Measurements from ENCODE around the gene NOCT.
"Not testable (repeated sequence)": the region's sequence is repeated elsewhere in the genome, so short reads cannot be mapped to it uniquely, and the experiment has no call there.

NOCT gene

GRCh38 chr4:139053909-139054308, 38.3 kb downstream of the NOCT start:
- no peak for DNase-seq

GRCh38 chr4:139054791-139055505, 39.4 kb downstream of the NOCT start:
- no peak for DNase-seq

DNA sequence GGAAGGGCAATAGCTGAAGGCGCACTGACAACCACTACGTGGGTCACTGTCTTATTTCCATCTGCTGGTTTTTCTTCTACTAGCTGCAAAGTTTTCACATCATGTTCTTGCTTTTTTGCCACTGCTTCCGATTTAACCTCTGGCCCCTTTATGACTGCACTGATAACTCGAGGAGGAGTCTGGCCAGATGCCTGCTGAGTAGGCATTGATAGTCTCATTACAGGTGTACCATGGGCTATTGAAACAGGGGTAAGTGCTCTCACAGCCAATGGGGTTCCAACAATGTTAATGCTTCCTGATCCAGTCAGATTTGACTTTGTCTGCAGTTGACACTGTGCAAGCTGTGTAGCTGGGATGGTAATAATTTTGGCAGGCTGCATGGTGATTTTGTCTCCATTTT, 43.4 kb downstream of the NOCT start:
- DNase-seq: not testable (repeated sequence)

GRCh38 chr4:139060591-139060990, 45.0 kb downstream of the NOCT start:
- no peak for DNase-seq

- DNase-seq: no peak
Measured at GRCh38 chr4:139076016-139076744, 60.6 kb downstream of the NOCT start.

GRCh38 chr4:139077567-139078355, 62.2 kb downstream of the NOCT start:
- no peak for DNase-seq

DNA sequence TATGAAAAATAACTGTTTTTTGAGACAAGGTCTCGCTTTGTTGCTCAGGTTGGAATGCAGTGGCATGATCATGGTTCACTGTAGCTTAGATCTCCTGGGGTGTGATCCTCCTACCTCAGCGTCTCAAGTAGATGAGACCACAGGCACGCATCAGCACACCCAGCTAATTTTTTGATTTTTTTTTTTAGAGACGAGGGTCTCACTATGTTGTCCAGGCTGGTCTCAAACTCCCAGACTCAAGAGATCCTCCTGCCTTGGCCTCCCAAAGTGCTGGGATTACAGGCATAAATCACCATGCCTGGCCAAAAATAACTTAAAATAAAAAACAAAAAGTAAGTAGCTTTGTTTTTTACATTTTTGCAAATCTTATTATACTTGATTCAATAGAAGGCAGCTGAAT, 63.3 kb downstream of the NOCT start:
- DNase-seq: no peak

DNA sequence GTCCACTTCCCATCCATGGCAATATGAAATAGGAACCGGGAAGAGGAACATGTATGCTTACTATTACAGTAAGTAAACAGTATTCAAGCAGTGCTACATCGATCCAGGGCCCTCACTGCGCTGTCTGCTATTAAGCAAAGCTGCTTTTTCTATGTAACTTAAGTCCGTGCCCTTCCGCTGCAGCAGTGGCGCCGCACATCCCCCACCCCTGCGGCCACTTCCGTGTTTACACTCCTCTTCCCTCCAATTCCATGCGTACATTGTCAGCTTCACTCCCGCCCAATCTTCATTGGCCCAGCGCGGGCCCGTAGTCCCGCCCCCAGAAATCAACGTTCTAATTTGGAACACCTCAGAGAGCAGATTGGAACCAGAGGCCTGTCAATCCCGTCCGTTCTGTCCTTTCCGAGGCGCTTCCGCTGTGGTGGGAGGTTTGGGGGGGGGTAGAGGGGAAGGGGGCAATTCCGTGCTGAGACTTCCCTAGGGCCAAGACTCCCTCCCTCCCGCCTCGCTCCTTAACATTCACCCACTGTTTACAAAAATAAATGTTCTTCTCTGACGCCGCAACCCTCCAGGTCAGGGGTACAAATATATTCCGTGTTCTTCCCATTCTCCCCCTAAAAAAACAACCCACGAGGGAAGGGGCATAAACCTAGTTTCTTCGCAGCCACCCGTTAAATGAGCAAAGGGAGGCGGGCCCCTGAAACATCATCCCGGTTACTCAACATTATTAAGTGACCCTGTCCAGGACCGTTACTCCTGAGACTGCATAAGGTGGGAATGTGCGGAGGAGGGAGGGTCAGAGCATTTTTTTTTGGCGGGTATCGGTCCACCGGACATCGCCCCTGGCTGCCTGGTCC, 67.4 kb downstream of the NOCT start:
- DNase-seq: peak; percentile 94

DNA sequence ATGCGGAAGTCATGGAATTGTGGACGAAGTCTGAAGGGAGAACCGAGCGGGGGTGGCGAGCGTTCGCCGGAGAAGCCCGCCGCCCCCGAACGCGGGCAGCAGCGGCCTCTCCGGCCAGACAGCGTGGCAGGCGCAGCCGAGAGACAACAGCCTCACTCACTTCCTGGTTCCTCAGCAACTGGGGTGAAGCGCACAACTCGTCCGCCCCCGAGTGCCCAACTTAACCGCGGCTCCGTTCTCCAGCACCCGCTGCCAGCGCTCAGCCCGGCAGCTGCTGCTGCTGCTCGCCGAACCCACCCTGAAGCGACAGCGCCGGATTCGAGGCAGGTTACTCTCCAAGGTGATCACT, 68.0 kb downstream of the NOCT start:
- peak; percentile 77 for DNase-seq

- DNase-seq: peak; percentile 92
Measured at GRCh38 chr4:139083956-139084803, 68.6 kb downstream of the NOCT start.

DNA sequence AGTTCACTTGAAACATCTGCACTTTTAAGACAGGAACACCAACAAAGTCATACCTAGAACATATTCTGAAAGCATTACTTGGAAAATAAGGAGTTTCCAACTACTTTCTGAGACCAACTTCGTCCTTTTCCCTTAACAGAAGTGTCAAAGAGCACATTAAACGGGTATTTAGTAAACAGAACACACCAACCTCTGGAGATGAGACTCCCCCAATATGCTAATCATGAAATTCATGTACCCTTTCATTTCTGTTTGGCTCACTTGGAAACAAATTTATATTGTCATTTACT, 69.2 kb downstream of the NOCT start:
- no peak for DNase-seq

GRCh38 chr4:139085141-139085540, 69.6 kb downstream of the NOCT start:
- DNase-seq: no peak

GRCh38 chr4:139092271-139092670, 76.7 kb downstream of the NOCT start:
- no peak for DNase-seq

All from activated CD4-positive, alpha-beta T cell treated with anti-CD3 and anti-CD28 coated beads for 48 hours (primary cell).